Neural cell (in vitro differentiated cells): ENCODE data around the gene DCTN3. TPM values are rescaled to one million over a fixed set of nuclear protein-coding genes. Genes with fewer than 3 reads are reported as not detected.

Source experiments
- H2AFZ ChIP-seq: fragments of 200-600, 300-800 bp; sonication (generic), shearing (Covaris generic); 2 replicates; pipeline ENCODE4 v1.6.0; 2014; ENCODE audit warnings: low read depth, mild to moderate bottlenecking, antibody characterized with exemption, low read length, moderate library complexity
- H3F3A ChIP-seq: fragments of 200-600 bp; shearing (Covaris generic); 2 replicates; pipeline ENCODE4 v1.6.1; 2016; ENCODE audit warnings: mild to moderate bottlenecking, moderate library complexity, mixed read lengths, antibody characterized with exemption, low read length; ENCODE audit not compliant: insufficient read depth, poor library complexity, severe bottlenecking
- H3K27ac ChIP-seq: fragments of 200-600, 300-800 bp; sonication (generic), shearing (Covaris generic); 2 replicates; pipeline ENCODE4 v1.5.1; 2014; ENCODE audit warnings: mild to moderate bottlenecking, low read length, moderate library complexity
- H3K27me3 ChIP-seq: fragments of 300-800, 200-600 bp; sonication (generic), shearing (Covaris generic); 2 replicates; pipeline ENCODE4 v1.6.0; 2014; ENCODE audit warnings: mild to moderate bottlenecking, low read depth, low read length, moderate library complexity; ENCODE audit not compliant: insufficient read depth
- H3K36me3 ChIP-seq: fragments of 300-800, 200-600 bp; sonication (generic), shearing (Covaris generic); 2 replicates; pipeline ENCODE4 v1.5.1; 2014; ENCODE audit warnings: mild to moderate bottlenecking, antibody characterized with exemption, low read length, moderate library complexity; ENCODE audit not compliant: insufficient read depth
- H3K4me2 ChIP-seq: fragments of 300-800, 200-600 bp; sonication (generic), shearing (Covaris generic); 2 replicates; pipeline ENCODE4 v1.6.0; 2014; ENCODE audit warnings: mild to moderate bottlenecking, low read length
- H3K4me3 ChIP-seq: fragments of 300-800, 200-600 bp; sonication (generic), shearing (Covaris generic); 2 replicates; pipeline ENCODE4 v1.5.1; 2014; ENCODE audit warnings: mild to moderate bottlenecking, low read length, moderate library complexity
- H3K79me2 ChIP-seq: fragments of 200-600 bp; shearing (Covaris generic); replicated peaks from 2 replicates; pipeline ENCODE4 v1.6.0; 2014; ENCODE audit warnings: mild to moderate bottlenecking, low read length, moderate library complexity; ENCODE audit not compliant: insufficient read depth
- H3K9ac ChIP-seq: fragments of 300-800, 200-600 bp; sonication (generic), shearing (Covaris generic); 2 replicates; pipeline ENCODE4 v1.6.1; 2016; ENCODE audit warnings: mild to moderate bottlenecking, low read length, mixed read lengths
- H3K9me2 ChIP-seq: fragments of 200-600 bp; shearing (Covaris generic); 2 replicates; pipeline ENCODE4 v1.6.1; 2016; ENCODE audit warnings: mild to moderate bottlenecking, low read length, mixed read lengths; ENCODE audit not compliant: insufficient read depth
- H3K9me3 ChIP-seq: fragments of 200-600, 300-800 bp; sonication (generic), shearing (Covaris generic); 2 replicates; pipeline ENCODE4 v1.6.1; 2016; ENCODE audit warnings: mild to moderate bottlenecking, mixed run types, low read length, moderate library complexity, mixed read lengths
- H4K20me1 ChIP-seq: fragments of 200-600 bp; shearing (Covaris generic); 2 replicates; pipeline ENCODE4 v1.6.1; 2016; ENCODE audit warnings: mild to moderate bottlenecking, mixed run types; ENCODE audit not compliant: insufficient read depth
- CTCF ChIP-seq: fragments of 450-650 bp; IDR thresholded peaks from 2 replicates; pipeline ENCODE4 v1.5.1; 2014; ENCODE audit warnings: antibody characterized with exemption, mild to moderate bottlenecking, moderate library complexity; ENCODE audit not compliant: poor library complexity, severe bottlenecking
- EP300 ChIP-seq: fragments of 450-650 bp; conservative IDR thresholded peaks from 2 replicates; pipeline ENCODE4 v1.6.1; 2014; ENCODE audit warnings: antibody characterized with exemption, mild to moderate bottlenecking, moderate library complexity; ENCODE audit not compliant: poor library complexity, severe bottlenecking
- EZH2 ChIP-seq: fragments of 200-600, 300-800 bp; shearing (Covaris generic), sonication (generic); IDR thresholded peaks from 2 replicates; pipeline ENCODE4 v1.6.1; 2014; ENCODE audit warnings: antibody characterized with exemption, low read length, borderline replicate concordance, mild to moderate bottlenecking; ENCODE audit not compliant: insufficient read depth, poor library complexity, severe bottlenecking
- MXI1 ChIP-seq: fragments of 450-650 bp; conservative IDR thresholded peaks from 2 replicates; pipeline ENCODE4 v1.6.1; 2014; ENCODE audit warnings: antibody characterized with exemption, mild to moderate bottlenecking; ENCODE audit not compliant: poor library complexity, severe bottlenecking
- POLR2AphosphoS5 ChIP-seq: IDR thresholded peaks from 2 replicates; pipeline ENCODE4 v1.6.1; 2012
- RAD21 ChIP-seq: fragments of 450-650 bp; conservative IDR thresholded peaks from 2 replicates; pipeline ENCODE4 v1.6.1; 2014; ENCODE audit warnings: antibody characterized with exemption, mild to moderate bottlenecking, moderate library complexity
- REST ChIP-seq: IDR thresholded peaks from 2 replicates; pipeline ENCODE4 v1.6.1; 2012; ENCODE audit warnings: borderline replicate concordance
- SMC3 ChIP-seq: fragments of 450-650 bp; conservative IDR thresholded peaks from 2 replicates; pipeline ENCODE4 v1.6.1; 2014; ENCODE audit warnings: antibody characterized with exemption, mild to moderate bottlenecking, moderate library complexity; ENCODE audit not compliant: poor library complexity
- TAF1 ChIP-seq: IDR thresholded peaks from 2 replicates; pipeline ENCODE4 v1.6.1; 2012; ENCODE audit warnings: low read depth
- polyA plus RNA-seq: library from polyadenylated mRNA; depleted of rRNA; stranded (reverse); fragments of >200 nt; gene quantifications from 2 replicates; pipeline ENCODE4 v1.2.3, GENCODE V29; 2014

DCTN3 gene
- polyA plus RNA-seq, 1 donor from 2014 or later = 380 TPM

- H3K4me3 ChIP-seq = no peak overlapping the region
- TF ChIP-seq EZH2 (no peak), REST (no peak), POLR2AphosphoS5 (no peak), CTCF (no peak), EP300 (no peak), MXI1 (no peak), TAF1 (no peak), SMC3 (no peak), RAD21 (no peak)
- H3F3A ChIP-seq = no peaks in the 10 kb centered on the region
- no peak overlapping the region for H2AFZ ChIP-seq
- no peaks in the 10 kb centered on the region for H3K27me3 ChIP-seq
- H3K9me3 ChIP-seq = no peaks in the 10 kb centered on the region
- H4K20me1 ChIP-seq = no peaks in the 10 kb centered on the region
- H3K79me2 ChIP-seq = no peaks in the 10 kb centered on the region
- no peaks in the 10 kb centered on the region for H3K9me2 ChIP-seq
- H3K27ac ChIP-seq = no peak overlapping the region
- no peak overlapping the region for H3K9ac ChIP-seq
- H3K36me3 ChIP-seq = no peaks in the 10 kb centered on the region
- H3K4me2 ChIP-seq = no peak overlapping the region
These were observed 35.1 kb upstream of the DCTN3 start for GRCh38 chr9:34655394-34655793.

- Histone ChIP-seq H3K27me3 (no peaks in the 10 kb centered on the region), H3K9me2 (no peaks in the 10 kb centered on the region), H3K27ac (no peak overlapping the region), H2AFZ (no peak overlapping the region), H3F3A (no peaks in the 10 kb centered on the region), H3K79me2 (no peaks in the 10 kb centered on the region), H3K4me3 (no peak overlapping the region), H3K9me3 (no peaks in the 10 kb centered on the region), H3K9ac (no peak overlapping the region), H3K4me2 (no peak overlapping the region), H4K20me1 (no peaks in the 10 kb centered on the region), H3K36me3 (no peaks in the 10 kb centered on the region)
- TF ChIP-seq EP300 (no peak), TAF1 (no peak)
These were observed 34.2 kb upstream of the DCTN3 start for GRCh38 chr9:34654323-34655051.
